ENCODE results near the gene CKAP4.

Gene CKAP4

DNA sequence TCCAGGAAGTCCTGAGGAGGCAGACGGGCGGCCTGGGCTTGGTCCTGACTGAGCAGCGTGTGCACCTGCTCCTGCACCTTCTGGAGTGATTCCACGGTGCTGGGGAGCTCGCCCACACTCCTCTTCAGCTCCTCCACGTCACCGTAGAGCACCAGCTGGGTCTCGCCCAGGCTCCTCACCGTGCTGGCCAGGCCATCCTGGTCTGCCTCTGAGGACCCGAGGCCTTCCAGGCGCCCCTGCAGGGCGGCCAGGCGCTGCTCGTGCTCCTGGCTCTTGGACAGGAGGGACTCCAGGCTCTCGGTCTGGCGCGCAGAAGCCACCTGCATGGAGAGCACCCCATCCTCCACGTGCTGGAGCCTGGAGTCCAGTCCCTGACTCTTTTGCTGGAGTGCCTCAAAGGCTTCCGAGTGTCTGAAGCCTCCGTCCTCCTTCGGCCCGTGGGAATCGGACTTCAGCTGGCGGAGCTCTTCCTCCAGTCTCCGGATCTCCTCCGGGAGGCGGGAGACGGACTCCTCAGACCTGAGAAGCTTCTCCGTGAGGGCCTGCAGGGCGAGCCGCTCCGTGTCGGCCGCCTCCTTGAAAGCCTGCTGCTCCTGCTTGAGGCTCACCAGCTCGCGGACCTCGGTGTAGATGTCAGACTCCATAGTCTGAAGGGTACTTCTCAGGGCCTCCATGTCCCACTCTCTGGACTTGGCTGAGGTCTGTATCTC lies 8.4 kb downstream of the CKAP4 start:
- no peak for FAIRE-seq

DNA sequence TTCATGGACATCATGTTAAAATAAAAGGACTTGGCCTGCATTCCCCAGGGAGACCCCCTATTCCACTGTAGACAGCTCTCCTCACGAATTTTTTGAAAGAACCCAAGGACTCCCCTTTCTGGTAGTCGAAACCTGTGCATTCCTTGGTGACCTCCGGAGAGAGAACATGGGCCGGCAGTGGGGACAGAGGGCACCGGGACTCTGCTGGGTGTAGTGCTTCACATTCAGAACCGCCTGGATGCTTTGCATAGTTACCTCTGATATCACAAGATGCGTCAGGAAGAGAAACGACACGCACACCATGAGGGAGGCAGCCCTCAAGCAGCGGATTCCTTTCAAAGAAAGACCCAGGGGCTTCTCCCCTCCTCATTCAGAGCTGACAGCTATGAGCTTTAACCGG lies 9.7 kb downstream of the CKAP4 start:
- no peak for FAIRE-seq

DNA sequence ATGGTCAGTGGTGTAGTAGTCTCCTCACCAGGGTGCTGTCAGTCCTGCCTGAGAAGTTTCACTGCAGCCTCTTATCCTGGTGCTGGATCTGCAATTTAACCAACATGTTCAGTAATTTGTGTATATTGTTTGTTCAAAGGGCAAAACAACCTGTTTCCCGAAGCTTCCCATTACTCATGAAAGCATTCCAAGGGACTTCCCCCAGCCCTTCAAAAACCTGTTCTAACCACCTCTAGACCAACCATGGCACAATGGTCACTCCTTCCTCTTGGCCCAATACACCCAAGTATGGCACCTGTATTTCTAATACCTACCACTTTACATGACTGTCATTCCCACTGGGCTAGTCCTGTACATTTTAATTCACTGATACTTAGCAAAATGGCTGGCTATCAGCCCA lies 12.1 kb downstream of the CKAP4 start:
- no peak for FAIRE-seq

DNA sequence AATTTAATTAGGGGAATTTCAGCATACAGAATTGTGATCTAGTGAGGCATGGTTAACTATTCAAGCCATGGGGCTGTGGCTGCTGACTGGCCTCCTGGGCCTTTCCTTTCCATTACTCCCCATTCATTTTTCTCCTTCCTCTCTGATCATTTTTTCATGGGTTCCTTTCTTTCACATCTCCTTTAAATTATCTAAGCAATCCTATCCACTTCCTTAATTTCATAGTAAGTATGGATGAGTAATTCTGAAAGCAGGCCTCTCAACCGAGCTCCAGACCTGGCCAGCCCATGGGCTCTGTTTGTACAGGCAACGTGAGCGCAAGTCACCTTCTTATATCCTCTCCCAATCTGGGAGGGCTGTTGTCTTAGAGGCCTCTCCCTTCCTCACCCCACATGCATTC lies 13.4 kb downstream of the CKAP4 start:
- no peak for FAIRE-seq

DNA sequence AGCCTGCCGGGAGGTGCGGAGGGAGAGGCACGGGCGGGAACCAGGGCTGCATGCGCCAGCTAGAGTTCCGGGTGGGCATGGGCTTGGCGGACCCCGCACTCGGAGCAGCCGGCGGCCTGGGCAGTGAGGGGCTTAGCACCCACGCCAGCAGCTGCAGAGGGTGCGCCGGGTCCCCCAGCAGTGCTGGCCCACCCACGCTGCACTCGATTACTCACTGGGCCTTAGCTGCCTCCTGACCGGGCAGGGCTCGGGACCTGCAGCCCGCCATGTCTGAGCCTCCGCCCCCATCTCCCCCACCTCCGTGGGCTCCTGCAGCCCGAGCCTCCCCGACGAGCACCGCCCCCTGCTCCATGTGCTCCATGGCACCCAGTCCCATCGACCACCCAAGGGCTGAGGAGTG lies 14.8 kb downstream of the CKAP4 start:
- no peak for FAIRE-seq

DNA sequence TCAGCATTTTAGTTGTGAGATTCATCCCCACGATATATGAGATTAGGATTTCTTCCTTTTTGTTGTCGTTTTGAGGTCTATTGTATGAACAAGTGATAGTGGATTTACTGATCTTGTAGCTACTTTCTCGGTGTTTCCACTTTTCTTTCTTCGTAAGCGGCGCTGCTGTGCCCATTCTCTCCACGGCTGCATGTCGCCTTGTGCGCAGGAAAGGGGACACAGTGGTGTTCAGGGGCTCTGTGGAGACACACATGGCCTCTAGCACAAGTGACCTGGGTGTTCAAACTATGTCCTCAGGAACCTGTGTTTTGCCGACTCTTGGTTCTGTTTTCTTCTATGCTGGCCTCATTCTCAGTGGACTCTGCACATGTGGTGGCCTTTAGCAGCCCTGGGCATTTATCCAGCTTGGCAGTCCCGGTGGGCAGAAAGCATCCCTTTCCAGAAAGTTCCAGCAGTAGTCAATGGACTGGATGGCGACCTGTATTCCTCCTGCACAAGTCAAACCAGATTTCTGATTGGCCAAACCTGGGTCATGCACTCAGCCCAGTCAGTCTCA lies 18.7 kb downstream of the CKAP4 start:
- FAIRE-seq: no peak

DNA sequence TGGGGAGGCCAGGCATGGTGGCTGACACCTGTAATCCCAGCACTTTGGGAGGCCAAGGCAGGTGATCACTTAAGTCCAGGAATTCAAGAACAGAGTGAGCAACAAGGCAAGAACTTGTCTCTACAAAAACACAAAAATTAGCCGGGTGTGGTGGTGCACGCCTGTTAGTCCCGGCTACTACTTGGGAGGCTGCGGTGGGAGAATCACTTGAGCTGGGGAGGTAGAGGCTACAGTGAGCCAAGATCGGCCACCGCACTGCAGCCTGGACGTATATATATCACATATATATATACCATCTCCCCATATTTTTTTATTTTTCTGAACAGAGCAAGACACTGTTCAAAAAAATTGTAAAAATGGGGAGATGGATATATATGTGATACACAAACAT lies 19.5 kb downstream of the CKAP4 start:
- FAIRE-seq: no peak

DNA sequence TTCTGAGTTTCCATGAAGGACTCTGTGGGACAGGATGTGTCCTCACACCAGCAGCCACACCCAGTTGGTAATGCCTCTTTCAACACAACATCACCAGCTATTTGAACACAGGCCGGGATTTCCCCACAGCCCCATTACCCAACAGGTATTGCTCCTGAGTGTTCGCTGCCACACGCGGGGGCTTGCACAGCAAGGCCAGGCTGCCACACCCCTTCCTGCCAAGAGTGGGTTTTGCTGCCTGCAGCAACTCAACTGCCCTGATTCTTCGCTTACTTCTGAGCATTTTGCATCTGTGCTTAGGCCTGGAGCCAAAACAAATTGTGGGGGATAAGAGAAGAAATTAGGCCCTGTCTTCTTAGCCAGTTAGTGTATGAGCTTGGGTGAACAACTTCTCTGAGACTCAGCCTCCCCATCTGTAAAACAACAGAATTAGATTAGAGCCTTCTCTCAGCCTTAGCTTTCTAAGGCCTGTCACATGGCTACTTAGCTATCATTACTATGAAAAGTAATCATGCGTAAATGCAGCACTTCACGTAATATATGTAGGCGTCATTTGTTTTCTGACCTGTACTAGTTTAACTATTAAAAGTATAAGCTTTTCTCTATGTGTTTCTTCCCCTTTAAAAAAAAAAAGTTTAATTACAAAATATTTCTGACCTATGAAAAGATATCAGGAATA lies 20.0 kb downstream of the CKAP4 start:
- FAIRE-seq: peak; percentile 65

DNA sequence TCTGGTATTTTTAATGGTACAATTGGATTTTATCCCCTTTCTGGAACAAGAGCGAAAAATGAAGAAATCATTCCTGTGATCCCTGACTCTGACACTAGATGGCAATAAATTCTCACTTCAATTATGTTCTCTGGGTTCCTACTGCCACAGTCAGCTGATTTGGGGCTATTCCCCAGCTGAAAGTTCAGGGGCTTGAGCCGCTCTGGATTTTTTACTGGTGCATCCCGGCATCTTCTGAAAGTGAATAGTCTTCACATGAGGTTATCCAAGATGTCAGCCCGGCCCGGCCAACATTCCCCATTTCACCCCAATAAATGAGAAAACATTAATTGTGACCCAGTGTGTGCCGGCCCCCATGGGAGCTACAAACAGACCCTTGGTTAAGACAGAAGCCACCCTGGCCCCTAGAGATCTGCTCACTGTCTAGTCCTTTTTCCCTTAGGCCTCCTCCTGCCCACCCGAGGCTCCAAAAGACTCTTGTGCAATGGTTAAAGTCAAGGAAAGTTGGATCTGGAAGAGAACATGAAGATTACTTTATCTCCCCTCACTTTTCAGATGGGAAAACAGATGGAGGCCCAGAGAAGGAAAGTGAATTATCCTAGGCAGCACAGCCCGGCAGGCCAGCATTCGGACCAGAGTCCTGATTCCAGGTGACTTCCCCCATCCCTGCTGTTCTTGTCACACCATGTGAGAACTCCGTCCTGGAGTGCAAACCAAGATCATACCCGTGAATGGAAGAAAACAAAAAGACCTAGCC lies 20.8 kb downstream of the CKAP4 start:
- FAIRE-seq: peak; percentile 94

DNA sequence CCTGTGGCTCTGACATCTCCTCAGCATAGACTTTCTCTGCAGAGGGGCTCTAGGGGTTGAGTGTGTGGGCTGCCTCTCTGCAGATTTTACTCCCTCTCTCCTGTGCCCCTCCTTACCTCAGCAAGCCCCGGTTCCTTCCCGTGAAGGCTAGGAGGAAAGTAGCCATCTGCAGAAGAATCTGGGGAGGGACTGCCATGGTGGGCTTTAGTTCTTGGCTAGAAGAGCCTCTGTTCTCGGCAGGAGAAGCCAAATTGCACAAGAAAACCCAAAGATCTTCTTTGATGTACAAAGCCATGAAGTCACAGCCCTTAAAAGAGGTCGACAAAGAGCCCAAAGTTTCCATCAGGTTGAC lies 23.5 kb downstream of the CKAP4 start:
- FAIRE-seq: no peak

DNA sequence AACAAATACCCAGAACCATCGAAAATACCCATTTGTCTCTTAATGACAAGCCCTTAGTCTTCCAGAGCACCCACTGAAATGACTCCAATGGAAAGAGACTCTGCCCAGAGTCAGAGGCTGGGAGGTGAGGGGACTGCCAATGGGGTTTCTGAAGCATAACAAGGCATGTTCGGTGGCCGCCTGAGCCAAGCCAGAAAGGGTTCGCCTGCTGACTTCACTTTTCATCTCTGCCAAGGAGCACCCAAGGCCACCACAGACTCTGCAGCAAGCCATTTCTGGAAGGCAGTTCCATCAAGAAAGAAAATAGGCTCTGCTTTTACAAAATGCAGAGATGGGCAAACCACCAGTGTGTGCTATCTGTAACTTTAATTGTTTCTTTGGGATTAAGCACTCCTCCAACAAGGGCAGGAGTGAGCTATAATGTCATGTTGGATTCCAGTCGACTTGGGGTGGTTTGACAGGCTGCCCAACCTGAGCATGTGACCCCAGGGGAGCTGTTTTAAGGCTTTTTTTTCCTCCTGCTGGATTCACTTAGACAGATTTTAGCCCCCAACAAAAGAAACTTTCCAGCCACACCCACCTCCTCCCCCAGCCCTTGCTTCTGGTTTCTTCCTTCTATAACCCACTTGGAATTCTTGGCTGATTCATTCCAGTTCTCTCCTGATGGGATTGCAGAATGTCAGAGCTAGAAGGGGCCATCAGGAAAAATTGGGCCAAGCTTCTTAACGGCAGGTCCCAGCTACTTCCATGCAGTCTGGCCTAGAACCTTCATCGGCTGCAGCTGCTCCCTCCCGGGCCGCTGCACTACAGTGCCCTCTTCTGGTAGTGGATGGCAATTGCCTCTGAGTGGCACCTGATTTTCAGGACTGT lies 24.1 kb downstream of the CKAP4 start:
- no peak for FAIRE-seq

DNA sequence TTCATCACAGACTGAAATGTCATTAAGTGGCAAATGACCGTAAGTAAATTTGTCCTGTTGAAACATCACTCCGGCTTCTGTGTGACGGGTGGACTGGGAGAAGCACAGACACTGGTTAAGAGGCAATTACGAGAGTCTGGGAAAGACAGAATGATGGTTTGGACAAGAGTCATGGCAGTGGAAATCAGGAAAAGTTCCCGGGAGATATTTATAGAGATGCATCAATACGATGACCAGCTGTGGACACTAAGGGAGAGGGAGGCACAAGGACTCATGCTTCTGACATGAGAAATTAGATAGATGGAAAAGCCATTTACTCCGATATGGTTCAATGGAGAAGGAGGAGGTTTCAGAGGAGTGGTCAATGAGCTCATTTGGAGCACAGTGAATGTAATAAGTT lies 27.3 kb downstream of the CKAP4 start:
- FAIRE-seq: no peak

DNA sequence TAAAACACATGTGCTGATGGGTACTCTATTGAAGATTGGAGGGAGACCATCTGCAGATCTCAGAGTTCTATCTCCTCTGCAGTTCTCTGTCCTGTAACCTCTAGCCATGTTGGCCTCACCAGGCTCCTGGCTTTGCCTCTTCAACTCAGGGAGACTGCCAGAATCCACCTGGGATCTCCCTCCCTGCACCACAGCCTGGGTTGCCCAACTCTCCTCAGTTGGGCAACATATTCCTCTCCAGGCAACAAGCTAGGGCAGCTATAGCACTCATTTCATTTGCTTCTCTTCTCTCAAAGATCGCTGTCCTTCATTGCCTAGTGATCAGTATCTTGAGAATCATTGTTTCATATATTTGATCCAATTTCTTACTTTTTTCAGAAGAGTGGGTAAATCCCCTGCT lies 28.8 kb downstream of the CKAP4 start:
- no peak for FAIRE-seq

DNA sequence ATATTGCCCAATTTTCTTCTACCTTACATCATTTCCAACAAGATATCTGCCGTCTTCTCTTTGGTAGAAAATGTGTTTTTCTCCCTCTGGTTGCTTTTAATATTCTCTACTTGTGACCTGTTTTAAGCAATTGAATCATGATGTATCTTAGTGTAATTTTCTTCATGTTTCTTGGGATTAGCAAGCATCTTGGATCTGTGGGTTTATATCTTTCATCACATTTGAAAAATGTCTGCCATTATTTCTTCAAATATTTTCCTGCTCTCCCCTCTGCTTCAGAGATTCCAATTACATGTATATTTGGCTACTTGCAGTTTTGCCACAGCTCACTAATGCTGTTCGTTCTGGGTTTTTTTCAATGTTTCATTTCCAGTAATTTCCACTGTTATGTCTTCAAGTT lies 30.1 kb downstream of the CKAP4 start:
- FAIRE-seq: no peak

DNA sequence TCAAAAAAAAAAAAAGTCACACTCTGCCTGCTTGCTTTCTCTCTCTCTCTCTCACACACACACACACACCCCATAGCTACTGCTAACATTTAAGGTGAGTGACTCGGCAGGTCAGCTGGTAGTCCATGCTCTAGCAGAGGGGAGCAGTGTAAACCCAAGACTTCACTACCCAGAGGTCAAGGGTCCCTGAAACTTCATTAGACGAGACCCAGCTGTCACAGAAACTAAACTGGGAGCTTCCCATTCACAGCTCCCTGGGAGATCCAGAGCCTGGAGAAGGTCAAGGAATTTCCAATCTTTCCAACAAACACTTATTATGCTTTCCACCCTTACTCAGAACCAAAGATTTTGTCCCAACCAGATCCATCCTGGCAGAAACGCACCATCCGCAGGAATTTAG lies 33.2 kb downstream of the CKAP4 start:
- no peak for FAIRE-seq

DNA sequence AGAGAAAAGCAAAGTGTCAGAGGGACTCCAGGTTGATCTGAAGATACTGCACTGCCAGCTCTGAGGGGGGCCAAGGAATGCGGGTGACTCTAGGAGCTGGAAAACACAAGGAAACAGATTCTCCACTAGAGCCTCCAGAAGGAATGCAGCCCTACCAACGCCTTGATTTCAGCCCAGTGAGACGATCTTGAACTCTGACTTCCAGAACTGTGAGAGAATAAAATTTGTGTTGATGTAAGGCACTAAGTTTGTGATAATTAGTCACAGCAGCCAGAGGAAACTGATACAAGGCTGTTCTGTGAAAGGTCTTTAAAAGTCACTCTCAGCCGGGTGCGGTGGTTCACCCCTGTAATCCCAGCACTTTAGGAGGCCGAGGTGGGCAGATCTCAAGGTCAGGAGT lies 34.2 kb downstream of the CKAP4 start:
- no peak for FAIRE-seq

DNA sequence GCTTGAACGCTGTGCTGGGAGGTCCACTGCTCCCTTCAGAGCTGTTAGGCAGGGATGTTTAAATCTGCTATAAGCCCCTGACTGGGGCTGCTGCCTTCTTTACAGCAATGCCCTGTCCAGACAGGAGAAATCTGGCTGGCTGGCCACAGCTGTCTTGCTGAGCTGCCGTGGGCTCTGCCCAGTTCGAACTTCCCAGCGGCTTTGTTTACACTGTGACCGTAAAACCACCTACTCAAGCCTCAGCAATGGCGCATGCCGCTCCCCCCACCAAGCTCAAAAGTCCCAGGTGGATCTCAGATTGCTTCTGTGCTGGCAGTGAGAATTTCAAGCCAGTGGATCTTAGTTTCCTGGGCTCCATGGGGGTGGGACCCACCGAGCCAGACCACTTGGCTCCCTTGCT lies 35.8 kb downstream of the CKAP4 start:
- no peak for FAIRE-seq

DNA sequence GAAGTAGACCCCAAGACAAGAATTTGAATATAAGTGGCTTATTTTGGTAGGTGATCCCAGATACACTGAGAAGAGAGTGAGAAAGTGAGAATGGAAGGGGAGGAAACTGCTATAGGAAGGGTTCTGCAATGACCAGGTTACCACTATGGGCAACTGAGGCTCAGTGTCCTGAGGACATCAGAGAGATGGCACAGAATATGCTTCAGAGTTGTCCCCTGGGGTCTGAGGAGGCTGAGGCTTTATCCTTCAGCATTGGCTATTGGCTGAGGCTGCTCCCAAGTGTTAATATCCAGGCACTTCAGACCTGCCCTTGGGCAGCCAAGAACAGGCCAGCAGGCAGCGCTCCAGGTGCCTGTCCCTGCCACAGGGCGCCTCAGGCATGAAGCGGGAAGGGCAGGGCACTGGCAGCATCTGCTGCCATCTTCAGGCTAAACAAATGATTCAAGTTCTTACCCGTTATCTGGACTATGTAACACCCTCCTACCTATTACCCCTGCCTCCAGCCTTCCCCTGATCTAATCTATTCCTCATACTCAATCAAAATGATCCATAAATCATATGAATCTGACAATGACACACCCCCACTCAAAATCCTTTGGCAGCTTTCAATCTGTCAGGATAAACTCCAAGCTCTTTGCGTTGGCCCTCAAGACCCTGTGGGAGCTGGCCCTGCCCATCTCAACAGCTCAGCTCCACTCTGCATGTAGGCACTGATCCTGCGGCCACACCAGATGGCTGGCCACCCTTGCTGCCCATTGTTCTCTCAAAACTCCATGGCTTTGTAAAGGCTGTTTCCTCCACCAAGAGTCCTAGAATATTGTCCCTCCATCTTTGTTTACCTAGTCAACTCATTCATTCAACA lies 42.4 kb downstream of the CKAP4 start:
- no peak for FAIRE-seq

DNA sequence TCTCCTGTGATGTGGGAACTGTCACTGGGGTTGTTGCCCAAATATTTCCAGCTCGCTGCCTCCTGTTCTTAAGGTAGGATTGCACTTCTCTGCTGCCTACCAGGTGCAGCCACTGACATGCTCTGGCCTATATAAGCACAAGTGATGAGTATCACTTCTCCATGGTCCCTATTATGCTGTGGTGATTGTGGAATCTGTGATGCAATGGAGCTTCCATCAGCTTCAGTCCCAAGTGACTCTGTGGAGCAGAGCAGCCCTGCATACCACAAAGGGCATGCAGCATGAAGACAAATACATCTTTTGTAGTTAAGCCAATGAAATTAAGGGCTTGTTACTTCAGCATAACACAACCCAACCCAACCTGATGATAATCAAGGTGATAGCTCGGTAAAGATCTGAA lies 43.5 kb downstream of the CKAP4 start:
- FAIRE-seq: no peak

DNA sequence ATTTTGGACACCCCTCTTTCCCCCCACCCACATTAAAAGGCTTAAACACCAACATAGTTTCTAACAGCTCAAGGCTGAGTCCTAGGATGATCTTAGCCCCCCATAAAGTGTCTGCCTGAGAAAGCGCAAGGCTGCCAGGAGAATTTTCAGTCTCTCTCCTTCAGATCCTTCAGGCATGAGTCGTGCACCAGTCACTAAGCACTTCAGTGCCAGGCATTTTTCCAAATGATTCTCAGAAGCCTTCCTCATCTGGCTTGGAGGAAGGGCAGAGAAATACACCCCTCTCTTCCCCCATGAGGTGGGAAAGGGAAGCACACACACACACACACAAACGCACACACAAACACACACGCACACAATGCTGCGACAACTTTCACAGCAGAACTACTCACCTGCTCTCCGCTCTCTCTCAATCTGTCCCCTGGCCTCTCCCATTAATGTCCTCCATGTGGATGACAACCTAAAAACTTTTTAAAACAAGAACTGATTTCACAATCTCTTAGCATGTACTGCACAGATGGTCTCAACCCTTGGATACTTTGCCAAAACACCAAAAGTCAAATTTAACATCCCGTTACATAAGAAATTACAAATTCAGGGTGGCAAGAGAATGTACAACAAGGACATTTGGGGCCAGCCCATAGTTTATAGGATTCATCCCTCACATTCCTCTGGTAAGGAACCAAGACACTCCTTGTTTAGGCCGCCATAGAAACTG lies 49.8 kb downstream of the CKAP4 start:
- FAIRE-seq: no peak

DNA sequence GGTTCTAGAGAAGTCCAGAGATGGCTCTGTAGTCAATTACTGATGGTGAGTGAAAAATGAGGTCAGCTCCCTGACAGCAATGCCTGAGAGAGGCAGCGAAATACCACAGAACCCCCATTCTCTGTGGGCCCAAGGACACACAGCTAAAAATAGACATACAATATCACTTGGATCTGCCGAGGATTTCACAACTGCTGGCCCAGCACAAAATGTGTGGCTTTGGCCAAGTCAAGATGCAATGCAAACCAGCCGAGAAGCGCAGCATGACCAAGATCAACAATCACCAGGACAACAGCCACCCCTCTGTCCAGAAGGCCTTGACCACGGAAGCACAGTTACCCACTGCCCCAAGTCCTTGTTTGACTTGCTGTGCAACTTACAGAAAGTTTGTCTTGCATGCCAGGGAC lies 52.2 kb downstream of the CKAP4 start:
- FAIRE-seq: no peak

Measured in islet of Langerhans (tissue), 1 donor.